Measurements from ENCODE around the gene NPM1.

NPM1 gene

DNA sequence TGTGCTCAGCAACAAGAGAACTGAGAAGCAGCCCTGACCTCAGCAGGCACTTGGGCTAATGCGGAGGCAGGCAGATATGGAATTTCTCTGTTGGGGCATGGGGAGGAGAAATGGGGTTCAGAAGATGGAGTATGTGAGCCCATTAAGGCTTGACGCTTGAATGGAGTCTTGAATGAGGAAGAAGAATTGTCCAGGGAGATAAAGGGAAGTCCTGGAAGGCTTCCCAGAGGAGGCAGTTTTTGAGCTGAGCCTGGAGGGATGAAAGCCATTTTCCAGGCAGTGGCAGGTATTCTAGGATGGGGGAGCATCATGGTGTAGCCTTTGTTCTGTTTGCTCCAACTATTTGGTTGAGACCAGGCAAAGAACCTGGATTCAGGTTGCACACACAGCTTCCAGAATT, 66.3 kb downstream of the NPM1 start:
- DNase-seq, result no peak

DNA sequence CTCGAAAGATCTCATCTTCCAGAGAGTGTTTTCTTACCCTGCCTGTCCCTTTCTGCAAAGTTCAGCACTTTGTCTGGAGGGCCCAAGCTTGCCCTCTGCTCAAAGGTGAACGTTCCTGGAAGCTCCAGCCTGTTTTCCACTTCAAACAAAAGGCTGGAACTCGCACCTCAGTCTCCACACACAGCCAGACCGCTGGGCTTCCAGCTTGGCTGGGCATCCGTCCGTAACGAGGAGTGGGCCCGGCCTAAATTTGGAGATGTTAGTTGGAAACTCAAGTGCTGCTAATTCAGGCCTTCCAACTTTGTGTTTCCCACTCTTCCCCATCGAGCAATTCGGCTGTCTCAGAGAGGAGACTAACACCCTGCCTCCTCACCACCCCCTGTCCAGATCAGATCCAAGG, 66.9 kb downstream of the NPM1 start:
- no peak for DNase-seq

DNA sequence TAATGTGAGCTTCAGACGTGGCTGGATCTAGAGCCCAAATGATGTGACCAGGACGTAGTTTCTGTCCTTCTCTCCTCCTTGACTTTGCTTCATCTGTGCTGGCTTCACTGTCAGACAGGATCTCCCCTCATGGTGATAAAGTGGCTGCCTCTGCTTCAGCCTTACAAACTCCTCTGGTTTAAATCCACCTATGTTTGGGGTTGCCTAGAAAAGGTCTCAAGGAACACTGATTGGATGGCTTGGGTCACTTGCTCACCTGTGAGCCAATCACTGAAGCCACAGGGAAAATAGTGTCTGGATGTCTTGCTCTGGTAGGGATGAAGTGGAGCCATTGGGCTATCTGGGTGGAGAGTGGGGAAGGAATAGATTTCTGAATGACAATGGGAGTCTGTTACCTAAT, 67.9 kb downstream of the NPM1 start:
- DNase-seq, result no peak

DNA sequence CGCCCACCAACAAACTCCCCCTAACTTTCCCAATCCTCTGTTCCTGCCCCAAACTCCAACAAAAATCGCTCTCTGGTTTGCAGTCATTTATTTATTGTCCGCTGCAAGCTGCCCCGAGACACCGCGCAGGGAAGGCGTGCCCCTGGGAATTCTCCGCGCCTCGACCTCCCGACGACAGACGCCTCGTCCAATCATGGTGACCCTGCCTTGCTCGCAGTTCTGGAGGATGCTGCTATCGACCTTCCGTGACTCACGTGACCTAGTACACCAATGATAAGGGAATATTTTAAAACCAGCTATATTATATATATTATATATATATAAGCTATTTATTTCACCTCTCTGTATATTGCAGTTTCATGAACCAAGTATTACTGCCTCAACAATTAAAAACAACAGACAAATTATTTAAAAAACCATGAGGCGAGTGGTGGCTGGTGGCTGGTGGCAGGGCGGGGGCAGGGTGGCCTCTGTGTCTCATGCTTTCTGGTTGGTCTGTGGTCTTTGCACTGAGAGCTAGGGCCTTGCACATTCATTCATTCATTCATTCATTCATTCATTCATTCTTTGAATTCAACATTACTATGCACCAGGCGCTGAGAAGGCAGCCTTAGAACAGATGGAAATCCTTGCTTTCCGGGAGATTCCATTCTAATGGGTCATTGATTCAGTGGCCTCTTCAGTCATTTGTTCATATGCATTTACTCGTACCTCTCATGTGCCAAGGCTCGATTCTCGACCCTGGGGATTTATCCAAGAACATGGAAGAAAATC, 69.7 kb downstream of the NPM1 start:
- no peak for DNase-seq

- DNase-seq, result no peak
Observed at GRCh38 chr5:171459839-171460238, 72.2 kb downstream of the NPM1 start.
